Neuronal stem cell (in vitro differentiated cells): ENCODE measurements around the gene SPINK14.

ENCODE experiments used
- DNase-seq: peaks from one replicate; pipeline ENCODE4 v3.0.0-alpha.2; 2013; ENCODE audit warnings: low spot score
- H2AFZ ChIP-seq: one replicate; pipeline ENCODE4 v1.6.1; 2013; ENCODE audit warnings: mild to moderate bottlenecking, low read length, inconsistent platforms
- H2AK5ac ChIP-seq: 2 replicates; pipeline ENCODE4 v1.6.1; 2013; ENCODE audit warnings: low read depth, mild to moderate bottlenecking, inconsistent platforms, low read length, moderate library complexity, mixed read lengths
- H2BK120ac ChIP-seq: 2 replicates; pipeline ENCODE4 v1.6.1; 2013; ENCODE audit warnings: low read depth, mild to moderate bottlenecking, inconsistent platforms, low read length, moderate library complexity, mixed read lengths
- H2BK12ac ChIP-seq: one replicate; pipeline ENCODE4 v1.6.1; 2013; ENCODE audit warnings: low read length, inconsistent platforms
- H2BK15ac ChIP-seq: 2 replicates; pipeline ENCODE4 v1.6.1; 2013; ENCODE audit warnings: mild to moderate bottlenecking, low read length, inconsistent platforms, mixed read lengths
- H2BK5ac ChIP-seq: one replicate; pipeline ENCODE4 v1.6.1; 2013; ENCODE audit warnings: inconsistent platforms, mild to moderate bottlenecking, low read length, moderate library complexity
- H3K14ac ChIP-seq: one replicate; pipeline ENCODE4 v1.6.1; 2013; ENCODE audit warnings: low read length, inconsistent platforms
- H3K18ac ChIP-seq: 2 replicates; pipeline ENCODE4 v1.6.1; 2013; ENCODE audit warnings: low read length, inconsistent platforms
- H3K23ac ChIP-seq: 2 replicates; pipeline ENCODE4 v1.6.1; 2013; ENCODE audit warnings: low read depth, mild to moderate bottlenecking, mixed read lengths, low read length, inconsistent platforms; ENCODE audit not compliant: poor library complexity
- H3K27ac ChIP-seq: replicated peaks from 3 replicates; pipeline ENCODE4 v1.5.1; 2013; ENCODE audit warnings: low read length, inconsistent platforms
- H3K27me3 ChIP-seq, 3 experiments: 2 replicates each; pipeline ENCODE4 v1.6.1; 2013; ENCODE audit warnings: low read length in 3 of 3, mild to moderate bottlenecking in 2 of 3, inconsistent platforms in 1 of 3, low read depth in 1 of 3, mixed read lengths in 1 of 3, moderate library complexity in 1 of 3; ENCODE audit not compliant: control insufficient read depth in 3 of 3, insufficient read depth in 3 of 3
- H3K36me3 ChIP-seq, 2 donors: replicated peaks in 1 of 2; 2 replicates each; pipeline ENCODE4 v1.6.1; 2013; ENCODE audit warnings: low read length in 2 of 2; ENCODE audit not compliant: control insufficient read depth in 2 of 2, insufficient read depth in 2 of 2
- H3K4ac ChIP-seq: 2 replicates; pipeline ENCODE4 v1.6.1; 2013; ENCODE audit warnings: inconsistent platforms, mild to moderate bottlenecking, low read length, moderate library complexity
- H3K4me1 ChIP-seq, 2 donors: 1 replicate in 1 of 2; 2 replicates in 1 of 2; pipeline ENCODE4 v1.6.1; 2013; ENCODE audit warnings: low read length in 2 of 2, low read depth in 1 of 2; ENCODE audit not compliant: control insufficient read depth in 2 of 2, insufficient read depth in 1 of 2
- H3K4me2 ChIP-seq: one replicate; pipeline ENCODE4 v1.6.1; 2013; ENCODE audit warnings: mild to moderate bottlenecking, low read length, inconsistent platforms; ENCODE audit not compliant: insufficient read depth, poor library complexity, severe bottlenecking
- H3K4me3 ChIP-seq, 2 donors: 2 replicates each; pipeline ENCODE4 v1.5.1; 2013; ENCODE audit warnings: low read length in 2 of 2, mild to moderate bottlenecking in 2 of 2, inconsistent platforms in 1 of 2, moderate library complexity in 1 of 2
- H3K79me1 ChIP-seq: one replicate; pipeline ENCODE4 v1.6.1; 2013; ENCODE audit warnings: low read depth, mild to moderate bottlenecking, inconsistent platforms, low read length, moderate library complexity
- H3K9ac ChIP-seq: one replicate; pipeline ENCODE4 v1.6.1; 2013; ENCODE audit warnings: mild to moderate bottlenecking, low read depth, low read length, inconsistent platforms; ENCODE audit not compliant: poor library complexity
- H3K9me3 ChIP-seq, 2 donors: replicated peaks in 1 of 2; 2 replicates each; pipeline versions ENCODE3 to v1.6.1; 2013; ENCODE audit warnings: low read length in 2 of 2, mild to moderate bottlenecking in 2 of 2, inconsistent platforms in 1 of 2, low read depth in 1 of 2, mixed read lengths in 1 of 2, moderate library complexity in 1 of 2; ENCODE audit not compliant: control insufficient read depth in 2 of 2, insufficient read depth in 1 of 2
- H4K8ac ChIP-seq: one replicate; pipeline ENCODE4 v1.6.1; 2013; ENCODE audit warnings: low read depth, mild to moderate bottlenecking, inconsistent platforms, low read length, moderate library complexity
- H4K91ac ChIP-seq: one replicate; pipeline ENCODE4 v1.6.1; 2013; ENCODE audit warnings: low read length, low read depth, mild to moderate bottlenecking, inconsistent platforms; ENCODE audit not compliant: poor library complexity
- WGBS, 2 donors: extraction: QIAGEN DNeasy Blood & Tissue Kit; methylation state at CpG; one replicate each; pipeline ENCODE4 v1.1.7; 2013; ENCODE audit warnings: missing lambda C conversion rate in 2 of 2, mixed read lengths in 1 of 2; ENCODE audit not compliant: insufficient read length in 2 of 2, insufficient replicate concordance in 1 of 2; ENCODE audit errors: extremely low coverage in 2 of 2; 5-methylcytosine and 5-hydroxymethylcytosine counted together

Gene SPINK14

DNA sequence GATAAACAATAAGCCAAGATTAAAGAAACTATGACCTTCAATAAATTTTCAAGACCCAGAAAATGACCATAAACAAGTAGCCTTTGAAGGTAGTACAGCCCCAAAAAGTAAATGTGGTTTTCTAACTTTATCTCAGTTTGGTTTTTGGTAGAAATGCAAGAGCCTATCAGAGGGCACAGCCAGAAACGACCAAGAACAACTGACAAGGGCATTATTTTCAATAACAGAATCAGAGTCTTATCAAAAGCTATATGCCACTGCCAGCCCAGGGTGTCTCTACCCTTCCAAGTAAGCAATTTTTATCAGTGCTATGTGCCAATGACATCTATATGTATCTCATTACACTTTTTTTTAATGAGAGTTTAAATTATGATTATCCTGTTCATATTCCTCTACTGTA, 22.7 kb downstream of the SPINK14 start:
- no peak overlapping the region for H3K4me2 ChIP-seq
- no peak overlapping the region for H3K14ac ChIP-seq
- no peaks in the 10 kb centered on the region for H3K79me1 ChIP-seq
- no peak overlapping the region for H3K9ac ChIP-seq
- no peak overlapping the region for H4K91ac ChIP-seq
- H3K9me3 ChIP-seq: no peaks in the 10 kb centered on the region
- H3K4me3 ChIP-seq: no peak overlapping the region
- H3K4ac ChIP-seq: no peak overlapping the region
- no peak for DNase-seq
- no peak overlapping the region for H2AFZ ChIP-seq
- H2BK12ac ChIP-seq: no peak overlapping the region
- H3K23ac ChIP-seq: no peak overlapping the region
- no peak overlapping the region for H3K18ac ChIP-seq
- H4K8ac ChIP-seq: no peak overlapping the region
- no peaks in the 10 kb centered on the region for H3K4me1 ChIP-seq
- H2AK5ac ChIP-seq: no peak overlapping the region
- no CpG with 5 or more reads among the region's 1 CpG for WGBS, 2 donors
- no peak overlapping the region for H2BK120ac ChIP-seq
- H3K27me3 ChIP-seq: peaks cover 0 to 2% (median 0%) of the 10 kb centered on the region in 3 experiments
- H3K27ac ChIP-seq: no peak overlapping the region
- H2BK5ac ChIP-seq: no peak overlapping the region
- H3K36me3 ChIP-seq: no peaks in the 10 kb centered on the region
- H2BK15ac ChIP-seq: no peak overlapping the region

DNA sequence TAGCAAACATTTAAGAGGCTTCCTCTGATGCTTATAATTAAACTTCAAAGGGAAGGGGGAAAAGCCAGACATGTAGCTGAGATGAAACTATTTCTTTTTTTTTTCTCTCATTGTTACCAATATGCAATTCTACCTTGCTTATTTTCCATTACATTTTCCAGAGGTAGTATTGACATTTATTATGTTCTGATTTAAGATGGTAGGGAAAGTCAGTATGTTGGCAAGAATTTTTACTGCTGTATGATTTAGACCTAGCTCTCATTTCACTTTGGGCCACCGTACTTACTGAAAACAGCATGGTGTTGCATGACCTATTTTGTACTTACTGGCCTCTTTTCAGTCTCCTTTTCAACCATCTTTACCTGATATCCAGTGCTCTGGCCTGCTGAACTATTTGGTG, 24.9 kb downstream of the SPINK14 start:
- Histone ChIP-seq H2AFZ (no peak overlapping the region), H3K4me3 (no peak overlapping the region), H3K4me2 (no peak overlapping the region), H3K18ac (no peak overlapping the region), H3K4ac (no peak overlapping the region), H3K9ac (no peak overlapping the region), H3K79me1 (no peaks in the 10 kb centered on the region), H3K4me1 (peaks cover 0 to 2% of the 10 kb centered on the region in 2 donors), H3K9me3 (no peaks in the 10 kb centered on the region), H4K8ac (no peak overlapping the region), H2BK15ac (no peak overlapping the region), H2AK5ac (no peak overlapping the region), H3K23ac (no peak overlapping the region), H2BK5ac (no peak overlapping the region), H3K36me3 (no peaks in the 10 kb centered on the region), H2BK12ac (no peak overlapping the region), H3K27ac (no peak overlapping the region), H3K27me3 (peaks cover 0 to 2% (median 0%) of the 10 kb centered on the region in 3 experiments), H4K91ac (no peak overlapping the region), H3K14ac (no peak overlapping the region), H2BK120ac (no peak overlapping the region)
- WGBS, 2 donors: no CpG with 5 or more reads among the region's 1 CpG
- DNase-seq: no peak

- WGBS, 2 donors: no CpG with 5 or more reads among the region's 2 CpGs
These were observed 32.8 kb downstream of the SPINK14 start for GRCh38 chr5:148201151-148201550.

DNA sequence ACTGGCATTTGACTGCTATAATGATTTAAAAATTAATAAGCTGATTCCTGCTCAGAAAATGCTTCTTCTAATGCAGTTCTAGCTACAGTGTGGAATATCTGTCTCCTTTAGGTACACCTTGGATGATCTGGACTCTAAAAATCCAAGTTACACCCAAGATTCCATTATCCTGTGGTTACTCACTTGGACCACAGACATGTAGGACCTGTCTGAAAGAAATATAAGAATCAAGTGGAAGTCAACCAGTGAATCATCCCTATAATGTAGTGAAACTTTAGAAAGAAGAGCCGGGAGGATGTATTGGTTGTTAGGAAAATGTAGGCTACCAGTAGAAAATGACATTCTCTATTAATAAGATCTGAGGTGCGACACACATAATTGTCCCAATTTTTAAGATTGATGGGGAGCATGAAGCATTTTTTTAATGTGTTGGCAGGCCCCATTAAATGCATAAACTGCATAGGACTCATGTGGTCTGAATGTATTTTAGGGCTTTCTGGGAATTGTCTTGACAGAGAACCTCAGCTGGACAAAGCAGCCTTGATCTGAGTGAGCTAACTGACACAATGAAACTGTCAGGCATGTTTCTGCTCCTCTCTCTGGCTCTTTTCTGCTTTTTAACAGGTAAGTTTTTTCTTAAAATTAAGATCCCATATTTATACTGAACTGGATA, 34.3 kb downstream of the SPINK14 start, which contains the start of gene SPINK6:
Gene SPINK6, plus strand, starts transcription at position 512 of the 673 bp plus-strand sequence. Its CDS starts 55 bp downstream, at position 567.
- Histone ChIP-seq H4K8ac (no peak within 1 kb of the TSS), H3K4me1 (no peaks in the 10 kb centered on the region), H2AK5ac (no peak within 1 kb of the TSS), H3K23ac (no peak within 1 kb of the TSS), H2BK15ac (no peak within 1 kb of the TSS), H3K27me3 (no peaks in the 10 kb centered on the region), H3K4me2 (no peak within 1 kb of the TSS), H3K4me3 (no peak within 1 kb of the TSS), H2BK5ac (no peak within 1 kb of the TSS), H3K9ac (no peak within 1 kb of the TSS), H3K4ac (no peak within 1 kb of the TSS), H4K91ac (no peak within 1 kb of the TSS), H2BK120ac (no peak within 1 kb of the TSS), H2BK12ac (no peak within 1 kb of the TSS), H3K9me3 (no peaks in the 10 kb centered on the region), H3K14ac (no peak within 1 kb of the TSS), H3K36me3 (no peaks in the 10 kb centered on the region), H3K79me1 (no peaks in the 10 kb centered on the region), H3K18ac (no peak within 1 kb of the TSS), H2AFZ (no peak within 1 kb of the TSS), H3K27ac (no peak within 1 kb of the TSS)
- no peak for DNase-seq
- WGBS, 2 donors: no CpG with 5 or more reads among the region's 2 CpGs

More at GRCh38 chr5:148201151-148201550, 32.8 kb downstream of the SPINK14 start:
- DNase-seq: no peak
- Histone ChIP-seq H3K4me3 (no peak overlapping the region), H2BK5ac (no peak overlapping the region), H3K36me3 (no peaks in the 10 kb centered on the region), H3K27ac (no peak overlapping the region), H2AK5ac (no peak overlapping the region), H3K9ac (no peak overlapping the region), H3K4me2 (no peak overlapping the region), H3K23ac (no peak overlapping the region), H2BK15ac (no peak overlapping the region), H2AFZ (no peak overlapping the region), H3K27me3 (no peaks in the 10 kb centered on the region), H4K91ac (no peak overlapping the region), H3K4ac (no peak overlapping the region), H2BK120ac (no peak overlapping the region), H3K14ac (no peak overlapping the region), H3K9me3 (no peaks in the 10 kb centered on the region), H3K79me1 (no peaks in the 10 kb centered on the region), H3K4me1 (peaks cover 0 to 1% of the 10 kb centered on the region in 2 donors), H2BK12ac (no peak overlapping the region), H3K18ac (no peak overlapping the region), H4K8ac (no peak overlapping the region)
